Stimulated activated CD4-positive, alpha-beta T cell treated with anti-CD3 and anti-CD28 coated beads, Interleukin-1b, Interleukin-23, amount 100 ng/mL, for 48 hours (primary cell): ENCODE data around the gene ANKRD44.
A peak's percentile ranks its signal among the peaks of the same experiment; 100 is the strongest.
"Not testable (repeated sequence)": the region's sequence is repeated elsewhere in the genome, so short reads cannot be mapped to it uniquely, and the experiment has no call there.

Experiments used
- DNase-seq: peaks from one replicate; pipeline ENCODE4 v3.0.0-alpha.2; 2020

Gene ANKRD44

DNA sequence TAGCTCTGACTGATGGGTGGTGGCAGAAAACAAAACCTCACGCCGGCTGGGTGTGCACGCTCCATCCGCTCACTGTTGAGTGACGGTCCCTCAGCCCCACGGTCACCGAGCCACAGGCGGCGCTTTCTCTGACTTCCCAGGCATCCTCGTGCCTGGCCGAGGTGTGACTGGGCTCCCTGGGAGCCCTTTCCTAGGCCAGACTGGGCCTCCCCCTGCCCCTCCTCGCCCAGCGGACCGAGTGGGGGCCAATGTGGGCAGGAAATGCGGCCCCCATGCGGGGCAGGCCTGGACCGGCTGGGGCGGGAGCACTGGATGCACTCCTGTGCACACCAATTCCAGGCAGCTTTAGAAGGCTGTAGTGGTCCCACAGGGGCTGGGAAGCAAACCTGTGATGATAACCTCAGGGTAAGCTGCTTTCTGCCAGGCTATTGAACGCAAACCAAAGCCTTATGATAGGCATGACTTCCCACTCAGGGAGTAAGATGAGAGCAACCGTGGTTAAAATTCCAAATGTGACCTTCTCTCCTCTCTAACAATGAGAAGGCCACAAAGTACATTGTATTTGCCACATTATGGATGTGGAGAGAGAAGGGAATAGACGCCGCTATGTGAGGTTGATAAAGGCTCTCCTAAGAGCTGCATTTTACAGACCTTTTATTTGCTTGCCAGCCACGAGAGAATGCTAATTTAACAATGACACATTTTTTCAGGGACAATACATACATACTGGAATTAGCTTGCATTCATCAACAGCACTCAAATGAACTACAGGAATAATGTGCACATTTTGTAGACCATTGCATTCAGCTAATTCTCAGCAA lies 300.2 kb downstream of the ANKRD44 start:
- DNase-seq, result no peak

DNA sequence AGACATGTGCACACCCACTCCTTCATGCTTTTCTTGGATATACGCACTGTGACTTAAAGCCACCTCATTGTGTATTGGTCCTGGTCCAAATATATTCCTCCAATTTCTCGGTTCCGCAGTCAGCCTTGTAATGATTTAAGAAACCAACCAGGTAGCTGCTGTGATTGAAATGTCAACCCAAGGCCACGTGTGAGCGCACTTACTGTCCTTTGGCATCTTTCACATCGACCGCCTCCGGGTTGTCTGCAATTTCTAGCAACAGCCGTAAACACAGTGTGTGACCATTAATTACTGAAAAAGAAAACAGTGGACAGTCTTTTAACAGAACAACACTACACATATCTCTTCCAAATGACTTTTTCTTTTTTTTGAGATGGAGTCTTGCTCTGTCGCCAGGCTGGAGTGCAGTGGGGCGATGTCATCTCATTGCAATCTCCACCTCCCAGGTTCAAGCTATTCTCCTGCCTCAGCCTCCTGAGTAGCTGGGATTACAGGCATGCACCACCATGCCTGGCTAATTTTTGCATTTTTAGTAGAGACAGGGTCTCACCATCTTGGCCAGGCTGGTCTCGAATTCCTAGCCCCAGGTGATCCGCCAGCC lies 301.7 kb downstream of the ANKRD44 start:
- DNase-seq, result not testable (repeated sequence)

DNA sequence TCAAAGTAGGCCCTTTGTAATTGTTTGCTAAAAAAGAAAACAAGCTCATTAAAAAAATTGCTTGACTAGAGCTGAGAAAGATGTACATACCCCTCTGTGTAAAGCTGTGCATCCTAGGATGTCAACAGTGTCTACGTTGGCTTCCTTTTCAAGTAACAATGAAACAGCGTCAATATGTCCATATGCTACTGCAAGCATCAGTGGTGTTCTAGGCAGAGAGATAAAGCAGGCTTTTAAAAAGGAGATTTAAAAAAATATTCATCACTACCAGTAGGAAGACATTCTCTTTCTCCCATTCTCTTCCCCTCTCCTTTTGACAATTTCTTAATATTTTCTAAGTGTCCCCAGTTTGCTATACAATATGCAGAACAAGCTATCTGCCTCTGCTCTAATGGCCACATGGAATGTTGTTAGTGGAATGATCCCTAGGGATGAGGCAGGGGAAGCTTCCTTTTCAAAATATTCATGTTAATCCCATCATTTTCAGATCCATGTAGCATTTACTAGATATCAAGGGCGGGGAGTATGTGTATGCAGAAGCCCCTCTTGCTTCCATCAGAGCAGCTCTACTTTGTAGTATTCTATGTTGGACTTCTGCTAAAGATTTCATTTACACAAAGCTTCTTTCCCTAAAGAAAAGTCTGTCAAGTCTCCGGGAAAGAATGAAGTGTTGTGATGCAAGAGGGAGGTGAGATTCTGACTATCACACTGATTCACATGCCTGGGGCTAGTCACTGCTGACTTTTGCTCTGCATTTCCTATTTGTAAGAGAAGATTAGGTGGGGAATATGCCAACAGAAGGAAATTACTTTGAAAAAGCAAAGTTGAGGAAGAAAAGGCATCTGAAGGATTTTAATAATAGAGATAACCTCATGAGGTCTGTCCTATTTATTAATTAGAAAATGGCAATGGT lies 302.6 kb downstream of the ANKRD44 start:
- no peak for DNase-seq

DNA sequence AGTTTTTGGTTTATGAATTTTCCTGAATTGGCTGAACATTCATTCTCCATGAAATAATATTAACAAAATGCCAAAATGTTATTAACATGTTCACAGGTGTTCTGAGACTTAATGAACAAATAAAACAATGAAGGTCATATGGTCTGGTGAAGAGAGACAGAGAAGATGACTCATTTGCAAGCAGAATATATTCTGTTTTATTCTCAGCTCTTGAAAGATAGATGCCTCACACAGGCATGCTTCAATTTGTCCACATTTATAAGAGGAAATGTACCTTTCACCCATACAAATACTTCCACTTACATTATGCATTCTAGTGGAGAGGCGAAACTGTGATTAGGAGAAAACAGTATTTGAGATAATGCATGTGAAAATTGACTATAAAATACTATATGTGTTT lies 308.7 kb downstream of the ANKRD44 start:
- DNase-seq, result no peak

DNA sequence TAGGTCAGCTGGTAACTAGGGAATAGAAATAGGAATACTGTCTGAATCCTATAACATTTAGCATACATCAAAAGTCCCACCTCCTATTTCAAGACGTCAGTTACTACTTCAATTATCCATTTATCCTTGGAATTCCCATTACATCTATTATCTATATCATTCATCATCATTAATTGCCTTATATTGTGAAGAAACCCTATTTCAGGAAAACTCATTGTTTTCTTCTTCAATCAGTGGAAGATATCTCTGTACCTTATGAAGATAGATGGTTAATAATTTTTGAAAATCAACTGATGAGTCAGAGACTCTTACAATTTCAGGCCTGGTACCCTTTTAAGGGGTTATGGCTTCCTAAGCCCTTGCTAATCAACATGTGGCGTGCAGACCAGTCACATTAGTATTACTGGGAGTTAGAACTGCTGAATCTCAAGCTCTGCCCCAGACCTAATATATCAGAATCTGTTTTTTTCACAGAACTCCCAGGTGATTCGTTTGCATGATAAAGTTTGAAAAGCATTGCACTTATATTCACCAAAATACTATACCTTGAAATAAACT lies 314.7 kb downstream of the ANKRD44 start:
- DNase-seq, result no peak

DNA sequence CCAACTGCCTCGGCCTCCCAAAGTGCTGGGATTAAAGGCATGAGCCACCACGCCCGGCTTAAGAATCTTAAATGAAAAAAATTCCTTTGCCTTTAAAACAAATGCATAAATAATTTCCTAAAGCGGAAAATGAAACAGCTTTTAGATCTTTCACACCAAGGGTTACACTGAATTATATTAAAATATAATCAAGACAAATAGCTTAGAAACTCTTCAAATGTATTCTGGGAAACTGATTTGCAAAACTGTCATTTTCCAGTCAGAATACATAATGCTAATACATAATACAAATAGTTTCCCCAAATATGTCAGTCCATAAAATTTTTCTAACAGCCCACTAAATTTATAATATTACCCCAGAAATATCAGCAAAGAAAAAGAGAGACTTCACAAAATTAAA lies 315.8 kb downstream of the ANKRD44 start:
- no peak for DNase-seq

DNA sequence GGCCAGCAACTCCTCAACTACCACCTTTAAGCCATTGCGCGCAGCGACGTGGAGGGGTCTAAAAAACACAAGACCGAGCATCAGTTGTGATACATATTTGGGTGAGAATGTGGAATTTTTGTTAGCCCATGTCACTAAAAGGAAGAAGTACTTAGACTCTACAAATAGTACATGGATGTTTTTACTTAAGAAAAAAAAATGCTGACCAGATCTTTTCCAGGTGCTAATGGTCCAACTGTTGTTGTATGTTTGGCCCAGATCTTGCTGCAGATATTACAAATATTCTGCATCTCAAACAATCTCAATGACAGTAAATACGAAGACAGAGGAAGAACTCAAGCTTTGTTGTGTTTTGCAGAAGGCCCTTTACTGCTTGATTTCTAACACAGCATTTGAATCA lies 317.0 kb downstream of the ANKRD44 start:
- DNase-seq, result no peak

DNA sequence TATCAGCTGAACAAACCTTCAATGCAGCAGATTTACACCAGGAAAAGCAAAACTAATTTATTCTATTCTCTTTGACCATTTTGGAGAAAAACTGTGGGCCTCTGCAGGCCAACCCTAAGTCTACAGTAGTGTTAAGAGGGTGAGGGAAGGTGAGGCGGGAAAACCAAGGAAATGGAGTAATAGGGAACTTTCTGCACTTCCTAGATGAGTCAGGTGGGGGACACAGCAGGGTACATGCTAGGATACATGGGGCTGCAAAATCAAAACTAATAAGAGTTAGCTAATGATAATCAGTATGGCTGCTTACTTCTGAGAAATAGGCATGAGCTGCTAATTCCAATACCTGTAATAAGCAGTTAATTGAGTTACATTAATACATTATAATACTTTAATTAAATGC lies 318.1 kb downstream of the ANKRD44 start:
- no peak for DNase-seq

DNA sequence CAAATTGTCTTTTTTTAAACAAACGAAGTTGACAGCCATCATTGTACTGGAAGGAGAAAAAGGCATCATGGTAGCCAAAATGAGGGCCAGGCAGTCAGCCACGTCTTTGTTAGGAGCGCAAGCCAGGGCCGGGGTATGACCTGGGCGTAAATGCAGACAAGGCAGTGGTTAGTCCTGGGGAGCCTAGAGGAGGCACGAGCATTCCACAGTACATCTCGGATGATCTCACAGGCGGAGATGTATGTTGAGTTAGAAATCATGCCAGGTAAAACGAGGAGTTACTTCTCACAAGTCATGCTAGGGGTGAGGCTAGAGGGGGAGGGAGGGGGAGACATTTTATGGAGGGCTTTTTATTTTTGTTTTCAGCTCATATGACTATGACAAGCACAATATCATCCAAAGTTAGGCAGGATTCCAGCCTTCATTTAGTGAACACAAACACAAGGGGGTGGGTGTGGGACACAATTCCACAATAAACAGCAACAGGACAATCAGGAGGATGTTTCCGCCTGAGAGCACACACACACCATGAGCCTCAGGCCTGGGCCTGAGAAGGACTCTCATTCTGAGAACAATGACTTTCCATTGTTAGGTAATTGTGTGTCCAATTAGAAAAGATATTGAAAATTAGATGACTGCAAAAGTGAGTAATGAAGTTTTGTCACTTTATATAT lies 319.7 kb downstream of the ANKRD44 start:
- DNase-seq, result no peak

DNA sequence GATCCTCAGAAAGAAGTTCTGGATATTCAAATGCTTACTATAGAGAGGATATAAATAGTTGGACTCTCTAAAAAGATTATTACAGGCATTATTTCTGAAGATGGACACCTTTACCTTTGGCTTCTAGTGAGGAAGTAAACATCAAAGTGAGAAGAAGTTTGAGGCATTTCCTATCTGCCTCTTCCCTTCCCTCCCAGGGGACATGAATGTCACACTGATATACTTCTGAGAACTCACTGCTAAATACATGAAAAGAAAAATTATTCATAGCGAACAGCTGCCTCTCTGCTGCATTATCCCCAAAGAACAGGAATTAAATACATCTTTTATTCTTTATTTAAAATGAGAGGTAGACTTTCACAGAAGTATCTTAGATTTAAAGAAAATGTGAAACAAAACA lies 320.5 kb downstream of the ANKRD44 start:
- no peak for DNase-seq

DNA sequence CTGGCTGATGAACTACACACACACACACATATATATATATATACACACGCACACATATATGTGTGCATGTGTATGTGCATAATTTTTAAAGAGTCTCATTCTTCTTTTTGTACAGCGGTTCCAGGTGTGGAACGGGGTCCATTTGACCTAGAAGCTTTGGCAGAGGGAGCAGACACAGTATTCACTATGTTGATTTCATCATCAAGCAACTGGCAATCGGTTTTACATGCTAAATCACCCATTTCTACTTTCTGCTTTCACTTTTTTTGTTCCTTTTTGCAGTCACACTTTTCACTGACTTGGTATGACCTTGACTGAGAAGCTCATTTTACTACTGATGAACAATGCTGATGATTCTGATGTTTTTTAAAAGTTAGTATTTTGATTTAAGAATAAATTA lies 321.1 kb downstream of the ANKRD44 start:
- no peak for DNase-seq

DNA sequence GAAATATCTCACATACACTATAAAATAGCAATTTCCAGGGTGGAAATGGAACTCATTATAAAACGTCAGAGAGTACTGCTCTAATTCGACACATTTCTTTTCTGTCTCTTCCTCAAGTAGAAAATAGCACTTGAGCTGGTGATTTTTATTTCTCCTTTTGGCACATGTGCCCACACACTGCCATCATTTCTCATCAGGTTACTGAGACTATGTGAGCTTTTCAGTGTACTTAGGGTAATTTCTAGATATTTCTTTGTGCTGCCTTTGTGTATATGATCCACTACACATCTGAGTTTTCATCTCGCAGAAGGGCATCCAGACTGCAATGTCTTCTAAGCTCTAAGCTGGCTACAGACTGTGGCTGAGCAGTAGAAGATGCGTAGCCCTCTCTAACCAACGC lies 321.9 kb downstream of the ANKRD44 start:
- no peak for DNase-seq

DNA sequence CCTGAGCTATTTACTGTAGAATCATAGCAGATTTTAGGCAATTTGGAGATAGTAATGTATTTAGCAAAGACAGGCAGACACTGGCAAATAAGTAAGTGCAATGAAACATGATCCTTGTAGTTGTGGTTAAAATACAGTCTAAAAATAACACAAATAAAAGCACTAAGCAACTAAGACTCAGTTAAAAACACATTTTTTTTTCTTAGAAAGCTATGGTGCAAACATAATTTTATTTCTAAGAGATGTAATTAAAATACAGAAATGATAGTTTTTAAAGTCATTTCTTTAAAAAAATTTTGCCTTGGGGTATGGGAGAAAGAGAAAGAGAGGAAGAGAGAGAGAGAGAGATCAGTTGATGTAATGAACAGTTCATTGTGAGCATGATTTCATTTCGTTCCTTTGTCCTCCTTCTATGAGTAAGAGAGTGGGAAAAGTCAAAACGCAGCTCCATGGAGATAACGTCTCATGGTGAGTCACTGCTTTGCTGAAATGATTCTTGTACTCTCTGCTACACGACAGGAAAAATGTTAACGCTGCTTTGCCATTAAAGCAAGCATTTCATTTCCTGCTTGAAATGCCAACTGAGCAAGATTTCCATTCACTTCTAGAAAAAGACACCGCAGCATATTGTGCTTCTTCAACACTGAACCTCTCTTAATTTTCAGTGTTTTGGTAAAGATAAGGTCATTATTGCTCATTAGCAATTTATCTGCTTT lies 322.8 kb downstream of the ANKRD44 start:
- peak; percentile 52 for DNase-seq

DNA sequence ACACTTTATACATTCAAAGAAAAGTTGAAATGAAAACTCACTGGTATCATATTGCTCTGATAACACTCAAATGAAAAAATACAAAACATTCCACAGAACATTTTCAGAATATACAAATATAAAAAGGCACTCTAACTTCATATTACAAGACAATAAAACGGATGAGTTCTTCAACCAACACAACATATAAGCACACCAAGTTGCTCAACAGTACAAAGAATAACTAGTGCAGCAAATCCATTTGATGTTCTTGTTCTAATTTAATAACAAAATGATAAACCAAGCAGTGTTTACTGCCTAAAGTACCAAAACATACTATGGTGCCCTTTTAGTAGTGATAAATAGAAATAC lies 323.3 kb downstream of the ANKRD44 start:
- DNase-seq, result no peak

DNA sequence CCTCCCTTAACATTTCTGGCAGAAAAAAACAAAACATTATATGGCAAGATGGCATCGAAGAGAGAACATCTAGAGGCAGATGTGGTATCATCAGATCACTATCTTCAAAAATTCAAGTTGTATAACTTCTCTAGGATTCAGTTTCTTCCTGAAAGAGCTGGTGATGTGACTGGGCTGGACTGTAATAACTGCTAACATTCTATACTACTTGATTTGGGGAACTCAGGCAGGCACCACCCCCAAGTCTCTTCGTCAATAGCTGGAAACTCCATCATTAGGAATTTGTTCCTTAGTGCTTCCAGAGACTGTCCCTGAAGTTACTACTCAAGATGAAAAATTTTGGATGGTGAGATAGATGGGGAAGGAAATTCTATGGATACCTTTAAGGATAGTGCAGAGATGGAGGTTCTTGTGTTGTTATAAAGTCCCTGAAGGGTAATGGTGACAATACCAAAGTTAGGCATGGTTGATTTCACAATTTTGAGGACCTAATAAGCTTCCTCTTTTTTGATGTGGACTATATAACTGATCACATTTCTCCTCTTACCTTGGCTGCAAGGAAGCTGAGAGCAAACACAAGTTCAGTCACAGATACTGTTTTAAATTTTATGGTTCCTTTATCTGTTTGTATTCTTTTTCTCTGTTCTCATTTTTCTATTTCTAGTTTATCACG lies 324.9 kb downstream of the ANKRD44 start:
- no peak for DNase-seq

DNA sequence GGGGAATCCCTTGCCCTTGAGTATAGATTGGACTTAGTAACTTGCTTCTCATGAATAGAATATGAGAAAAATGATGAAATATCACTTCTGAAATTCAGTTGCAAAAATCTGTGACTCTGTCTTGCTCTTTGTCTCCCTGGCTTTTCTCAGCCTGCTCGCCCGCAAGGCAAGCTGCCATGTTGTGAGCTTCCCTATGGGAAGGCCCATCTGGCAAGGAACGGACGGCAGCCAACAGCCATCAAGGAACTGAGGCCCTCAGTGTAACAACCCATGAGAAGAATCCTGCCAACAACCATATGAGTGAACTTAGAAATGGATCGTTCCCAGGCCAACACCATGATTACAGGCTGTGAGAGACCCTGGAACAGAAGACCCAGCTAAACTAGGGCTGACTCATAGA lies 325.7 kb downstream of the ANKRD44 start:
- DNase-seq, result no peak

DNA sequence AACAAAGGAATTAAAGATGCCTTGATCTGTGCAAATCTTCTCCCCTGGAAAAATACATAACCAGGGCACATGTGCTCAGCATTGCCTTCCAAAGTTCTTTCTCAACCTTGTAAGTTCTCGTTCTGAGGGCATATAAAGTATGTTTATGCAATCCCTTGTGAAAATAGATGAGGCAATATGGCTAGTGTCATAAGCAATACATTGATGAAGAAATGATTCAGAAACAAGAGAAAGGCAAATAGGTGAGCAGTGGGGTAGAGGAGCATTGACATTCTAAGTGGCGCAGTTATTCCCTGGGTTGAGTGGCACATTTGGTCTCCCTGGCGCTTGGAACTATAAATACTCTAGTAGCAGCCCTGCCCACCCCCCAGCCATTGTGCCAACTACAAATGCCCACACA lies 326.6 kb downstream of the ANKRD44 start:
- DNase-seq, result no peak

DNA sequence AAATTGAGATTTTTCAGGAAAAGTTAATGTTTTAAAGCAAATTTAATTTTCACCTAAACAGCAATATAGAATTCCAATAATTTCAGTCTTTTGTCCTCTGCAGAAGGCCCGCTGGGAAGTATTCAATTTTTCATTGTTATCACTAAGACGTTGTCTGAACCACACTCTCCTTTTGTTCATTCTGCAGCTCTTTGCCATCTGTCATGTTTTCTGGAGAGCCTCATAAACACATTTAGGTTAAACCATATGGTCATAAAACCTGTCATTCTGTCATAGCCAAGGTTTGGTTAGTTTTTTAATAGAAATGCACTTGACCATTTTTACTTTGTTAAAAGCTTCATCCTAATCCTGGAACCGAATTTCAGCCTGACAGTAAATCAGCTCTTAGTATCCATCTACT lies 330.1 kb downstream of the ANKRD44 start:
- DNase-seq, result no peak

DNA sequence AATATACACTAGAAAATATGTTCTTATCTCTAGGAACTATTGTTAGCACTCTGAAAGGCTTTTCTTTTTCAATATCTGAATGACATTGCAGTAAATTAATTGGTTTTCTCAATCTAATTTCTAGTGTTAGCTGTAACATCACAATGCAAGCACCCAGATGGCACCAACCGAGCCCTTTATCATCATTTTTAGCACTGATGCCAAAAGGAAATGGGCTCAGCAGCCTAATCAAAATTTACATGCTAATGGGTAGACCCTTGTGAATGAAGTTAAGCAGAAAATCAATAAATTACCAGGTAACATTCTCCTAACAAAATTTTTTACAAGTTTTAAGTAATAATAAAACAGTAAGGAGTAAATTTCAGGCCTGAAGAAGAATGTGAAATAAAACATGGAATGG lies 330.6 kb downstream of the ANKRD44 start:
- DNase-seq, result no peak

DNA sequence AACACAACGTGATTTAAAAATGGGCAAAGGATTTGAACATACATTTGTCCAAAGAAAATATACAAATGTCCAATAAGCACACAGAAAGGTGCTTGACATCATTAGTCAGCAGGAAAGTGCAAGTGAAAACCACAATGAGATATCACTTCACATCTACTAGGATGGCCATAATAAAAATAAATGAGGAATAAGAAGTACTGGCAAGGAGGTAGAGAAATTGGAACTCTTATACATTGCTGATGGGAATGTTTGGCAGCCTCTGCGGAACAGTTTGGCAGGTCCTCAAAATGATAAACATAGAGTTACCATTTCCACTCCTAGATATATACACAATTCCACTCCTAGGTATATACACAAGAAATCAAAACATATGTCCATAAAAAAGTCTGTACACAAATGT lies 333.1 kb downstream of the ANKRD44 start:
- DNase-seq, result no peak

DNA sequence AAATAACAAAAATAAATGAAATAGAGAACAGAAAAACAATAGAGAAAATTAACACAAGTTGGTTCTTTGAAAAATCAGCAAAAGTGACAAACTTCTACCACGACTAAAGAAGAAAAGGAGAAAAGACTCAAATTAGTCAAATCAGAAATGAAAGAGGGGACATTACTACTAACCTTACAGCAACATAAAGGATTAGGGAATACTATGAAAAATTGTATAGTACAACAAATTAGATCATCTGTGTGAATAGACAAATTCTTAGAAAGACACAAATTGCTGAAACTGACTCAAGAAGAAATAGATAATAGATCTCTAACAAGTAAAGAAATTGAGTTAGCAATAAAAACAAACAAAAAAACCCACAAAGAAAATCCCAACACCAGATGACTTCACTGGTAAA lies 335.6 kb downstream of the ANKRD44 start:
- DNase-seq, result no peak
